Measurements from ENCODE around the gene ATP7A.

Gene ATP7A

GRCh38 chrX:77924320-77924859 lies 13.9 kb downstream of the ATP7A start:
- TF ChIP-seq CTCF (conservative IDR thresholded peaks at IDR 0.05; ENCODE audit: control insufficient read depth, insufficient read depth, low read depth, low read length): no peak
- DNase-seq (ENCODE audit: low read depth): no peak
- no peak overlapping the region for H3K4me3 ChIP-seq (ENCODE audit: control insufficient read depth, low read depth, low read length)

- DNase-seq (ENCODE audit: low read depth): no peak
- no peak for TF ChIP-seq CTCF (conservative IDR thresholded peaks at IDR 0.05; ENCODE audit: control insufficient read depth, insufficient read depth, low read depth, low read length)
- no peak overlapping the region for H3K4me3 ChIP-seq (ENCODE audit: control insufficient read depth, low read depth, low read length)
Measured at GRCh38 chrX:77925764-77926163, 15.3 kb downstream of the ATP7A start.

GRCh38 chrX:77930581-77930980 lies 20.1 kb downstream of the ATP7A start:
- DNase-seq (ENCODE audit: low read depth): no peak
- no peak overlapping the region for H3K4me3 ChIP-seq (ENCODE audit: control insufficient read depth, low read depth, low read length)
- no peak for TF ChIP-seq CTCF (conservative IDR thresholded peaks at IDR 0.05; ENCODE audit: control insufficient read depth, insufficient read depth, low read depth, low read length)

GRCh38 chrX:77935886-77936285 lies 25.4 kb downstream of the ATP7A start:
- no peak overlapping the region for H3K4me3 ChIP-seq (ENCODE audit: control insufficient read depth, low read depth, low read length)
- TF ChIP-seq CTCF (conservative IDR thresholded peaks at IDR 0.05; ENCODE audit: control insufficient read depth, insufficient read depth, low read depth, low read length): no peak
- DNase-seq (ENCODE audit: low read depth): no peak

GRCh38 chrX:77936299-77936698 lies 25.8 kb downstream of the ATP7A start:
- no peak for TF ChIP-seq CTCF (conservative IDR thresholded peaks at IDR 0.05; ENCODE audit: control insufficient read depth, insufficient read depth, low read depth, low read length)
- no peak for DNase-seq (ENCODE audit: low read depth)
- H3K4me3 ChIP-seq (ENCODE audit: control insufficient read depth, low read depth, low read length): no peak overlapping the region

GRCh38 chrX:77937291-77937690 lies 26.8 kb downstream of the ATP7A start:
- H3K4me3 ChIP-seq (ENCODE audit: control insufficient read depth, low read depth, low read length): no peak overlapping the region
- no peak for TF ChIP-seq CTCF (conservative IDR thresholded peaks at IDR 0.05; ENCODE audit: control insufficient read depth, insufficient read depth, low read depth, low read length)
- peak; percentile 51 for DNase-seq (ENCODE audit: low read depth)

All from fibroblast of mammary gland (primary cell).